Endothelial cell of umbilical vein (primary cell): ENCODE measurements around the gene TMEM184B. TPM values are rescaled to one million over a fixed set of nuclear protein-coding genes. Genes with fewer than 3 reads are reported as not detected.
A peak's percentile ranks its signal among the peaks of the same experiment; 100 is the strongest.

Experiments used
- BruUV-seq: library from RNA; stranded (reverse); fragments of 400-500 nt; replicated peaks from 2 replicates; lab custom pipeline; 2021; lab: Mats Ljungman, UMichigan
- CTCF ChIA-PET: fragments of 300-600, 350-600 bp; sonication (Branson Sonifier 250); formaldehyde crosslinking; loops from one replicate; lab custom pipeline; 2021; ENCODE audit warnings: antibody characterized with exemption, inconsistent platforms; lab: Charles Lee
- POLR2A ChIA-PET: fragments of 300-600, 350-600 bp; sonication (Branson Sonifier 250); formaldehyde crosslinking; loops from one replicate; lab custom pipeline; 2021; ENCODE audit warnings: antibody characterized with exemption, inconsistent platforms; lab: Charles Lee
- DNase-seq: peaks from one replicate; pipeline ENCODE4 v3.0.0-alpha.2; 2011; ENCODE audit warnings: low read depth, low spot score
- FAIRE-seq: peaks from 2 replicates; lab custom pipeline; 2011; peaks lifted over from hg19 to GRCh38; lab: Jason Lieb, UNC
- H2AFZ ChIP-seq: 2 replicates; pipeline ENCODE4 v1.6.0; 2012; ENCODE audit warnings: low read depth, low read length, control low read depth, inconsistent platforms
- H3K27ac ChIP-seq: 2 replicates; pipeline ENCODE4 v1.5.1; 2011; ENCODE audit warnings: low read depth, mild to moderate bottlenecking, control low read depth, low read length, moderate library complexity; ENCODE audit not compliant: insufficient read depth
- H3K27me3 ChIP-seq, 2 experiments: 2 replicates each; pipeline versions ENCODE4 v1.6.0 to v1.6.1; 2011; ENCODE audit warnings: low read length in 2 of 2, mixed read lengths in 1 of 2; ENCODE audit not compliant: control insufficient read depth in 2 of 2, insufficient read depth in 2 of 2
- H3K36me3 ChIP-seq, 2 experiments: 2 replicates in 1 of 2; 3 replicates in 1 of 2; pipeline ENCODE4 v1.5.1; 2011; ENCODE audit warnings: low read length in 2 of 2, mild to moderate bottlenecking in 1 of 2, moderate library complexity in 1 of 2; ENCODE audit not compliant: control insufficient read depth in 2 of 2, insufficient read depth in 2 of 2; ENCODE audit errors: extremely low read depth in 1 of 2
- H3K4me1 ChIP-seq: 3 replicates; pipeline ENCODE4 v1.5.1; 2011; ENCODE audit warnings: mild to moderate bottlenecking, low read length; ENCODE audit not compliant: control insufficient read depth, insufficient read depth; ENCODE audit errors: extremely low read depth
- H3K4me2 ChIP-seq: 2 replicates; pipeline ENCODE4 v1.6.1; 2011; ENCODE audit warnings: low read length, control low read depth, mixed read lengths; ENCODE audit not compliant: insufficient read depth
- H3K4me3 ChIP-seq, 3 experiments: fragments of 200-600 bp in 1 of 3; sonication (generic), shearing (Covaris generic) in 1 of 3; replicated peaks in 1 of 3; 2 replicates each; pipeline ENCODE4 v1.5.1; 2011 to 2016; ENCODE audit warnings: control low read depth in 3 of 3, low read length in 3 of 3, mild to moderate bottlenecking in 2 of 3, inconsistent platforms in 1 of 3, low read depth in 1 of 3, moderate library complexity in 1 of 3; ENCODE audit not compliant: insufficient read depth in 1 of 3
- H3K79me2 ChIP-seq: 2 replicates; pipeline ENCODE4 v1.6.0; 2012; ENCODE audit warnings: low read length, inconsistent platforms; ENCODE audit not compliant: control insufficient read depth, insufficient read depth
- H3K9ac ChIP-seq: replicated peaks from 2 replicates; pipeline ENCODE3; 2011; ENCODE audit warnings: low read length, control low read depth; ENCODE audit not compliant: insufficient read depth; ENCODE audit errors: extremely low read depth
- H3K9me1 ChIP-seq: replicated peaks from 3 replicates; pipeline ENCODE4 v1.6.0; 2011; ENCODE audit warnings: mild to moderate bottlenecking, low read length; ENCODE audit not compliant: control insufficient read depth, insufficient read depth; ENCODE audit errors: extremely low read depth
- H3K9me3 ChIP-seq: replicated peaks from 2 replicates; pipeline ENCODE4 v1.5.1; 2012; ENCODE audit warnings: low read length, inconsistent platforms; ENCODE audit not compliant: control insufficient read depth, insufficient read depth
- H4K20me1 ChIP-seq: replicated peaks from 2 replicates; pipeline ENCODE3; 2011; ENCODE audit warnings: mild to moderate bottlenecking, low read length; ENCODE audit not compliant: control insufficient read depth, insufficient read depth; ENCODE audit errors: extremely low read depth
- EZH2 ChIP-seq: IDR thresholded peaks from 2 replicates; pipeline ENCODE4 v1.6.1; 2012; ENCODE audit warnings: borderline replicate concordance, low read depth, mild to moderate bottlenecking, moderate library complexity, low read length, inconsistent platforms; ENCODE audit not compliant: severe bottlenecking
- FOS ChIP-seq: IDR thresholded peaks from 2 replicates; pipeline ENCODE4 v1.6.1; 2011; ENCODE audit warnings: mild to moderate bottlenecking, low read length, moderate library complexity, borderline replicate concordance; ENCODE audit not compliant: insufficient read depth
- GATA2 ChIP-seq: IDR thresholded peaks from 2 replicates; pipeline ENCODE4 v1.7.0; 2011; ENCODE audit warnings: low read depth, mild to moderate bottlenecking, moderate library complexity, mixed read lengths, low read length; ENCODE audit not compliant: insufficient read length, insufficient read depth
- JUN ChIP-seq: IDR thresholded peaks from 2 replicates; pipeline ENCODE4 v1.6.1; 2011; ENCODE audit warnings: borderline replicate concordance, low read depth; ENCODE audit not compliant: insufficient read length, insufficient read depth
- MYC ChIP-seq: IDR thresholded peaks from one replicate; pipeline ENCODE4 v1.6.1; 2011; ENCODE audit warnings: mild to moderate bottlenecking, low read depth, low read length
- POLR2A ChIP-seq: IDR thresholded peaks from 2 replicates; pipeline ENCODE4 v1.6.1; 2012; ENCODE audit warnings: low read depth, mild to moderate bottlenecking, control low read depth, low read length
- POLR2AphosphoS5 ChIP-seq: IDR thresholded peaks from 2 replicates; pipeline ENCODE4 v1.6.1; 2012; ENCODE audit warnings: low read depth, mild to moderate bottlenecking, control low read depth, low read length, moderate library complexity; ENCODE audit not compliant: insufficient read depth
- dilution Hi-C: fragments of 300-500 bp; cut with MboI; formaldehyde crosslinking; loops from one replicate; pipeline ENCODE4 v1.15.0; 2019; ENCODE audit warnings: low sequenced_read_pairs; ENCODE audit not compliant: extremely low pct_ligation_motif_present
- intact Hi-C: fragments of 100-400 bp; cut with micrococcal nuclease; formaldehyde crosslinking; loops from one replicate; pipeline ENCODE4 v1.10.0; 2022
- polyA plus RNA-seq, 4 experiments: library from polyadenylated mRNA; depleted of rRNA in 3 of 4; stranded (reverse) in 3 of 4; unstranded in 1 of 4; fragments of >200 nt; gene quantifications; 2 replicates each; pipeline versions ENCODE4 v1.2.1 to v1.2.3, GENCODE V29; 2011 to 2012; ENCODE audit warnings: missing spikeins in 1 of 4
- total RNA-seq: library from RNA; stranded (reverse); gene quantifications from 2 replicates; pipeline ENCODE4 v1.2.3, GENCODE V29; 2021
- TF ChIP-seq, protein P1 (sequence below), 2 donors: IDR thresholded peaks; 1 replicate in 1 of 2; 2 replicates in 1 of 2; pipeline ENCODE4 v1.5.1; 2011; ENCODE audit warnings: low read length in 2 of 2, mild to moderate bottlenecking in 2 of 2, moderate library complexity in 2 of 2, control low read depth in 1 of 2, inconsistent platforms in 1 of 2, low read depth in 1 of 2; ENCODE audit not compliant: insufficient read depth in 1 of 2; ENCODE audit errors: extremely low read depth in 1 of 2
- TF ChIP-seq, protein P2 (sequence below): IDR thresholded peaks from 2 replicates; pipeline ENCODE4 v1.6.1; 2011; ENCODE audit not compliant: insufficient read depth, insufficient read length

Gene TMEM184B
- total and polyA plus RNA-seq, 2 donors (not counting 3 experiments of a cell fraction or from before 2014, with no cell fraction given): 72.5 to 96.6 TPM

DNA sequence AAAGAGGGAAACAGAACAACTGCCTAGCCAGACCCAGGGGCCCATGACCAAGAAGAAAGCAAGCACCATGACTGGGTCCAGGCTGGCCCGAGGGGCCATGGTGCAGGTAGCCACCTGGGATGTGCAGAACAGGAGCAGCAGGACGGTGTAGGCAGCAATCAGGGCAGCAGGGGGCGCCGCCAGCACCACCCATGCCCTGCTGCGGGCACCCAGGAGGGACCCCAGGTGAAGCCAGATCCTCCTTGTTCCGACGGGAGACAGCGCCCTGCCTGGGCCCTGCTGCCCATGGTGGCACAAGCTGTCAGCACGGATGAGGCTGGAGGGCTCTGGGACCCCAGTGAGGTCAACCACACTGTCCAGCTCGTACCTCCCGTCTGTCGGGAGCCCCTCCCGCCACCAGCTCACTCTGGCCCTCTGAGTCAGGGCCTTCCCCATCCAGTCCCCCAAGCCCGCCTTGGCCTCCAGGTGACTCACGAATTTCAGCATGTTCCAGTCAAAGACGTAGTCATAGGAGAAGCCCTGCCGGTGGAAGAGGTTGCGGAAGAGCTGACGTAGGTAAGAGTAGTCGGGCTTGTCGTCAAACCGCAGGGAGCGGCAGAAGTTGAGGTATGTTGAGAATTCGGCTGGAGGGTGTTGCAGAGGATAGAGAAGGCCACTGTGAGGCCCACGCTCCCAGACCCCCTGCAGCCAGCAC lies 25.6 kb upstream of the TMEM184B start:
- H3K9me1 ChIP-seq: no peaks in the 10 kb centered on the region
- H3K4me2 ChIP-seq: no peak overlapping the region
- H3K9me3 ChIP-seq: no peaks in the 10 kb centered on the region
- dilution Hi-C loops: no loop called here
- peaks cover 40 to 86% of the 10 kb centered on the region in 2 experiments for H3K36me3 ChIP-seq
- H3K79me2 ChIP-seq: peaks cover 32% of the 10 kb centered on the region
- ChIA-PET POLR2A (no interaction called here), CTCF (interaction anchor here (1.2 to 1.6 kb wide), 3 partner anchors 32 to 54 kb away, joined by 3 read pairs; no protein-coding TSS in a partner anchor)
- no TSS peak for BruUV-seq
- no peak overlapping the region for H3K27ac ChIP-seq
- H3K27me3 ChIP-seq: no peaks in the 10 kb centered on the region
- no peak for FAIRE-seq
- TF ChIP-seq, protein P1, sequence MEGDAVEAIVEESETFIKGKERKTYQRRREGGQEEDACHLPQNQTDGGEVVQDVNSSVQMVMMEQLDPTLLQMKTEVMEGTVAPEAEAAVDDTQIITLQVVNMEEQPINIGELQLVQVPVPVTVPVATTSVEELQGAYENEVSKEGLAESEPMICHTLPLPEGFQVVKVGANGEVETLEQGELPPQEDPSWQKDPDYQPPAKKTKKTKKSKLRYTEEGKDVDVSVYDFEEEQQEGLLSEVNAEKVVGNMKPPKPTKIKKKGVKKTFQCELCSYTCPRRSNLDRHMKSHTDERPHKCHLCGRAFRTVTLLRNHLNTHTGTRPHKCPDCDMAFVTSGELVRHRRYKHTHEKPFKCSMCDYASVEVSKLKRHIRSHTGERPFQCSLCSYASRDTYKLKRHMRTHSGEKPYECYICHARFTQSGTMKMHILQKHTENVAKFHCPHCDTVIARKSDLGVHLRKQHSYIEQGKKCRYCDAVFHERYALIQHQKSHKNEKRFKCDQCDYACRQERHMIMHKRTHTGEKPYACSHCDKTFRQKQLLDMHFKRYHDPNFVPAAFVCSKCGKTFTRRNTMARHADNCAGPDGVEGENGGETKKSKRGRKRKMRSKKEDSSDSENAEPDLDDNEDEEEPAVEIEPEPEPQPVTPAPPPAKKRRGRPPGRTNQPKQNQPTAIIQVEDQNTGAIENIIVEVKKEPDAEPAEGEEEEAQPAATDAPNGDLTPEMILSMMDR (IDR thresholded peaks at IDR 0.05; ENCODE audit: extremely low read depth in 1 of 2, insufficient read depth in 1 of 2, low read depth in 1 of 2, low read length in 2 of 2): peak; percentile 45 to 69
- TF ChIP-seq MYC: no peak
- H3K4me3 ChIP-seq: no peak overlapping the region
- DNase-seq: no peak
- intact Hi-C loops: no loop called here
- no peaks in the 10 kb centered on the region for H3K4me1 ChIP-seq
- H2AFZ ChIP-seq: no peak overlapping the region
- no peaks in the 10 kb centered on the region for H4K20me1 ChIP-seq
- H3K9ac ChIP-seq: no peak overlapping the region

DNA sequence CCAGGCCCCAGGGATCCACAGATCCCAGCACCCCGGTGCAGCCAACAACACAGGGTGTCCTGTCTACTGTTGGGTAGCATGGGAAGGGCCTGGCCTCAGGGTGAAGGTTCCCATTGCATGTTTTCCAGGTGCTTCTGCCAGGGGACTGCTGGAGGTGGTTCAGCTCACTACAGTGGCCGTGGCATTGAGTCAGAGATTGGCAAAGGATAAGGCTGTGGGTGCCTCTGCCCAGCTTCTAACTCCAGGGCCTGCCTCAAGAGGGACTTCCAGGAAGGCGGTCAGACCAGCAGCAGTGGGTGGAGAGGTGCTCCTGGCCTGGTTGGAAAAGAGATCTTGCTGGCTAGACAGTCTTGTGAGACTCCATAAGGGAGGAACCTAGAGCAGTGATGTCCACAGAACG lies 23.6 kb upstream of the TMEM184B start:
- Histone ChIP-seq H3K9me1 (no peaks in the 10 kb centered on the region), H3K4me2 (no peak overlapping the region), H3K4me3 (no peak overlapping the region), H3K9me3 (no peaks in the 10 kb centered on the region), H3K27ac (no peak overlapping the region), H3K4me1 (no peaks in the 10 kb centered on the region), H3K9ac (no peak overlapping the region), H4K20me1 (no peaks in the 10 kb centered on the region), H3K27me3 (no peaks in the 10 kb centered on the region), H3K36me3 (peaks cover 37 to 84% of the 10 kb centered on the region in 2 experiments), H3K79me2 (peaks cover 17% of the 10 kb centered on the region), H2AFZ (no peak overlapping the region)
- ChIA-PET CTCF (interaction anchor here (1.4 to 1.6 kb wide), 2 partner anchors 10 to 244 kb away, joined by 5 to 8 read pairs; no protein-coding TSS in a partner anchor), POLR2A (no interaction called here)
- no peak for TF ChIP-seq EZH2
- no peak for TF ChIP-seq POLR2A
- no peak for TF ChIP-seq FOS
- TF ChIP-seq, protein P1 (IDR thresholded peaks at IDR 0.05; ENCODE audit: extremely low read depth in 1 of 2, insufficient read depth in 1 of 2, low read depth in 1 of 2, low read length in 2 of 2): no peak
- no peak for TF ChIP-seq MYC
- TF ChIP-seq, protein P2, sequence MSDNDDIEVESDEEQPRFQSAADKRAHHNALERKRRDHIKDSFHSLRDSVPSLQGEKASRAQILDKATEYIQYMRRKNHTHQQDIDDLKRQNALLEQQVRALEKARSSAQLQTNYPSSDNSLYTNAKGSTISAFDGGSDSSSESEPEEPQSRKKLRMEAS: no peak
- TF ChIP-seq GATA2: no peak
- no peak for TF ChIP-seq JUN
- no peak for TF ChIP-seq POLR2AphosphoS5
- intact Hi-C loops: loop anchor here (1.0 kb wide), 1 partner anchor 54 kb away; no protein-coding TSS in a partner anchor
- dilution Hi-C loops: no loop called here
- DNase-seq (no peak), FAIRE-seq (no peak)
- BruUV-seq: TSS peak; percentile 10
